Activated B cell treated with CpG ODN at 0.5 μM for 24 hours (primary cell): ENCODE measurements around the gene SHC1. TPM values are rescaled to one million over a fixed set of nuclear protein-coding genes. Genes with fewer than 3 reads are reported as not detected.
"Not testable (repeated sequence)": the region's sequence is repeated elsewhere in the genome, so short reads cannot be mapped to it uniquely, and the experiment has no call there.

Source experiments
- ATAC-seq: fragments of 200-7000 bp; cut with Tn5 transposase; one replicate; pipeline ENCODE4 v1.10.0; 2021; ENCODE audit warnings: low read depth, mild to moderate bottlenecking, moderate library complexity
- CTCF ChIA-PET: fragments of 350-600 bp; sonication (Branson Sonifier 250); formaldehyde crosslinking; loops from one replicate; lab custom pipeline; 2021; ENCODE audit warnings: antibody characterized with exemption; lab: Charles Lee
- POLR2A ChIA-PET: fragments of 350-600 bp; sonication (Branson Sonifier 250); formaldehyde crosslinking; loops from one replicate; lab custom pipeline; 2021; ENCODE audit warnings: antibody characterized with exemption; lab: Charles Lee
- DNase-seq: peaks from one replicate; pipeline ENCODE4 v3.0.0; 2022
- H3K27ac Mint-ChIP-seq: one replicate; pipeline ENCODE4 v1.8.0; 2020; ENCODE audit warnings: mixed read lengths
- H3K27me3 Mint-ChIP-seq: one replicate; pipeline ENCODE4 v1.8.0; 2021; ENCODE audit warnings: mixed read lengths
- H3K36me3 Mint-ChIP-seq: one replicate; pipeline ENCODE4 v1.8.0; 2021; ENCODE audit warnings: low read depth, mixed read lengths
- H3K4me1 Mint-ChIP-seq: one replicate; pipeline ENCODE4 v1.8.0; 2021; ENCODE audit warnings: mixed read lengths
- H3K4me3 Mint-ChIP-seq: one replicate; pipeline ENCODE4 v1.8.0; 2020; ENCODE audit warnings: mild to moderate bottlenecking, mixed read lengths
- H3K9me3 Mint-ChIP-seq: one replicate; pipeline ENCODE4 v1.8.0; 2020; ENCODE audit warnings: mixed read lengths
- intact Hi-C: fragments of 100-400 bp; cut with micrococcal nuclease; formaldehyde crosslinking; loops from one replicate; pipeline ENCODE4 v1.15.1; 2024
- total RNA-seq: library from RNA; stranded (reverse); gene quantifications from 2 replicates; pipeline ENCODE4 v1.2.3, GENCODE V29; 2022
- TF ChIP-seq, protein P1 (sequence below): fragments of 200-600 bp; IDR thresholded peaks from one replicate; pipeline ENCODE4 v1.8.0; 2022; ENCODE audit warnings: antibody characterized with exemption, mild to moderate bottlenecking

The SHC1 gene
- total RNA-seq, 1 donor from 2014 or later = 60.9 TPM

DNA sequence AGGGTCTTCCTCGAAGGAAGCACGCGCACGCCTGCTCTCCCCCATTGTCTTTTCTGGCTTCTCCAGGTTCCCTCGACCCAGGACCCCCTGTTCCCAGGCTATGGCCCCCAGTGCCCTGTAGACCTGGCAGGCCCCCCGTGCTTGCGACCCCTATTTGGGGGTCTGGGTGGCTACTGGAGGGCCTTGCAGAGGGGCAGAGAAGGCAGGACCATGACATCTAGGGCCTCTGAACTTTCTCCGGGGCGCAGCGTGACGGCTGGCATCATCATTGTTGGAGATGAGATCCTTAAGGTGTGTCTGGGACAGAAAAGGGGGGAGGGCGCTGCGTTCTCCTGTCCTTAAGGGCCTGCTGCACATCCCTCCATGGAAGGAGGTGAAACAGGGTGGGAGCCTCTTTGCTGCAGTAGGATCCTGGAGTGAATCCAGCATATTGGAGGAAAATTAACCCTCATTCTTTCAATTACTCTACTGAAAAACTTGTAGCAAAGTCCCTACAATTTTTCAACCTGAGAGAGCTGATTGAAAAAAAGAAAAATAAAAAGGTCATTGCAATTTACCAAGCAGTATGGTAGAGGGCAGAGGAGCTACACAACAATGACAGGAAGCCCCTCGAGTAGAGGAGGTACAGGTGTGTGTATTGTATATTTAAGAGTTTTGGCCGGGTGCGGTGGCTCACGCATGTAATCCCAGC lies 13.4 kb upstream of the SHC1 start:
- no peak overlapping the region for H3K4me3 Mint-ChIP-seq
- peaks cover 9% of the 10 kb centered on the region for H3K4me1 Mint-ChIP-seq
- DNase-seq (no peak), ATAC-seq (no peak)
- no peaks in the 10 kb centered on the region for H3K9me3 Mint-ChIP-seq
- TF ChIP-seq, protein P1, sequence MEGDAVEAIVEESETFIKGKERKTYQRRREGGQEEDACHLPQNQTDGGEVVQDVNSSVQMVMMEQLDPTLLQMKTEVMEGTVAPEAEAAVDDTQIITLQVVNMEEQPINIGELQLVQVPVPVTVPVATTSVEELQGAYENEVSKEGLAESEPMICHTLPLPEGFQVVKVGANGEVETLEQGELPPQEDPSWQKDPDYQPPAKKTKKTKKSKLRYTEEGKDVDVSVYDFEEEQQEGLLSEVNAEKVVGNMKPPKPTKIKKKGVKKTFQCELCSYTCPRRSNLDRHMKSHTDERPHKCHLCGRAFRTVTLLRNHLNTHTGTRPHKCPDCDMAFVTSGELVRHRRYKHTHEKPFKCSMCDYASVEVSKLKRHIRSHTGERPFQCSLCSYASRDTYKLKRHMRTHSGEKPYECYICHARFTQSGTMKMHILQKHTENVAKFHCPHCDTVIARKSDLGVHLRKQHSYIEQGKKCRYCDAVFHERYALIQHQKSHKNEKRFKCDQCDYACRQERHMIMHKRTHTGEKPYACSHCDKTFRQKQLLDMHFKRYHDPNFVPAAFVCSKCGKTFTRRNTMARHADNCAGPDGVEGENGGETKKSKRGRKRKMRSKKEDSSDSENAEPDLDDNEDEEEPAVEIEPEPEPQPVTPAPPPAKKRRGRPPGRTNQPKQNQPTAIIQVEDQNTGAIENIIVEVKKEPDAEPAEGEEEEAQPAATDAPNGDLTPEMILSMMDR = no peak
- ChIA-PET POLR2A (interaction anchor here (0.6 to 2.7 kb wide), 20 partner anchors 8 to 101 kb away, joined by 3 to 36 read pairs (median 6); partner anchors contain the start of genes ADAM15, CKS1B, LENEP and PBXIP1), CTCF (interaction anchor here (0.7 to 3.0 kb wide), 7 partner anchors 9 to 494 kb away, joined by 3 to 26 read pairs (median 5); partner anchors contain the start of gene PYGO2)
- no peak overlapping the region for H3K27ac Mint-ChIP-seq
- no peaks in the 10 kb centered on the region for H3K27me3 Mint-ChIP-seq
- intact Hi-C loops = loop anchor here (1.0 to 2.0 kb wide), 4 partner anchors 10 to 33 kb away; partner anchors contain the start of genes CKS1B and ZBTB7B
- H3K36me3 Mint-ChIP-seq = peaks cover 23% of the 10 kb centered on the region

DNA sequence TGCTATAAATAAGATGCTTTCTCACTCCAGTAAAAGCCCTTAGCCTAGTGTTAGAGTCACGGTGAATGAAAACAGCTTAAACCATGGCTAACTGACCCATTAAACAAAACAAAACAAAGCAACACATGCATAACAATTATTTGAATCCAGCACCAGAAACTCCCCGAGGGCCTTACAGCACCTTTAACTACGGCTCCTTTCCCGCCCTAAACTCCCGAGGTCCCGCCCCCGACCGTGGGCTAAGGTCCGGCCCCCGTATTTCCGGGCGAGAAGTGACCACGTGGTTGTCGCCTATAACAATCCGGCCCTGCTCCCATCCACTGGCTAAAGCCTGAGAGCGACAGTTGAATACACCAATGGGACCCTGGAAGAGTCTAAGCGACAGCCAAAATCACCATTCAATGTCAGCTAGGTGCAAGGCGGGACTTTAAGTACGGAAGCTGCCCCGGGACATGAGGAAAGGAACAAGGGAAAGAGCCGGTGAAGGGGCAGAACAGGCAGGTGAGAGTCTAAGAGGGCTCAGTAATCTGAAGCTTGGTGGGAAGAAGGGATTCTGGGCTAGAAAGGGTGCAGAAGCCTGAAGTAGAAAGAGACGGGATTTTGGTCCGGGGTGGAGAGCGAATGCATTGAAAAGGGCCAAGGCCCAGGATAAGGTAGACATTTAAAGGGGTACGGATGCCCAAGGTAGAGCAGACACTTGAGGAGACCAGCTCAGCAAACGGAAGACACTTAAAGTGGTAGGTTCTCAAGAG lies 12.5 kb upstream of the SHC1 start, which contains the start of gene FLAD1:
Gene FLAD1 (plus strand): TSS at position 448 of the 752 bp plus-strand sequence. CDS start 351 bp downstream, outside the sequence.
- intact Hi-C loops = loop anchor here (1.0 to 2.0 kb wide), 4 partner anchors 9 to 34 kb away; partner anchors contain the start of genes CKS1B and ZBTB7B
- no peak within 1 kb of the TSS for H3K27ac Mint-ChIP-seq
- DNase-seq = peak; percentile 81
- ChIA-PET CTCF (interaction anchor here (0.7 to 3.0 kb wide), 6 partner anchors 9 to 79 kb away, joined by 3 to 26 read pairs (median 4); partner anchors contain the start of genes PMVK and PYGO2), POLR2A (interaction anchor here (0.5 to 2.7 kb wide), 20 partner anchors 9 to 1322 kb away, joined by 3 to 36 read pairs (median 6); partner anchors contain the start of genes ADAM15, CKS1B, LENEP and PBXIP1)
- no peaks in the 10 kb centered on the region for H3K27me3 Mint-ChIP-seq
- H3K36me3 Mint-ChIP-seq = peaks cover 19% of the 10 kb centered on the region
- ATAC-seq = peak; percentile 100
- H3K9me3 Mint-ChIP-seq = no peaks in the 10 kb centered on the region
- H3K4me1 Mint-ChIP-seq = peaks cover 9% of the 10 kb centered on the region
- H3K4me3 Mint-ChIP-seq = no peak within 1 kb of the TSS
- TF ChIP-seq, protein P1 = no peak

DNA sequence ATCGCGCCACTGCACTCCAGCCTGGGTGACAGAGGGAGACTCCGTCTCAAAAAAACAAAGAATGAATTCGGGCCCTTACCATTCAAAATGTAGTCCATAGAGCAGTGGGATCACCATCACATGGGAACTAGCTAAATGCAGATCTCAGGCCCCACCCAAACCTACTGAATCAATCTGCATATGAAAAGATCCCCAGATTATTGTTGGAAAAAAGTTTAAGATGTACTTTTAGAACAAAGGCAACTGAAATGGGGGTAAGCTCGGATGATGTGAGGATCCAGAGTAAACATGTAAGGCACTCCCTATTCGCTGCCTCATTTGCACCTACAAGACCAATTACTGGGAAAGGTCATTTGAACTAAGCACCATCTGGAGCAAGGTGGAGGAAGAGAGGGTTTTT lies 11.8 kb upstream of the SHC1 start:
- TF ChIP-seq, protein P1 = no peak
- peaks cover 16% of the 10 kb centered on the region for H3K36me3 Mint-ChIP-seq
- H3K4me3 Mint-ChIP-seq = no peak overlapping the region
- H3K9me3 Mint-ChIP-seq = no peaks in the 10 kb centered on the region
- no peaks in the 10 kb centered on the region for H3K27me3 Mint-ChIP-seq
- ATAC-seq (no peak), DNase-seq (no peak)
- intact Hi-C loops = loop anchor here (2.0 kb wide), 1 partner anchor 34 kb away; no protein-coding TSS in a partner anchor
- H3K27ac Mint-ChIP-seq = no peak overlapping the region
- ChIA-PET CTCF (interaction anchor here (1.9 to 3.0 kb wide), 3 partner anchors 17 to 79 kb away, joined by 5 to 26 read pairs (median 17); no protein-coding TSS in a partner anchor), POLR2A (interaction anchor here (0.6 to 2.7 kb wide), 9 partner anchors 8 to 571 kb away, joined by 5 to 36 read pairs (median 10); partner anchors contain the start of genes CKS1B, PBXIP1, PMVK and PYGO2)
- peaks cover 16% of the 10 kb centered on the region for H3K4me1 Mint-ChIP-seq

DNA sequence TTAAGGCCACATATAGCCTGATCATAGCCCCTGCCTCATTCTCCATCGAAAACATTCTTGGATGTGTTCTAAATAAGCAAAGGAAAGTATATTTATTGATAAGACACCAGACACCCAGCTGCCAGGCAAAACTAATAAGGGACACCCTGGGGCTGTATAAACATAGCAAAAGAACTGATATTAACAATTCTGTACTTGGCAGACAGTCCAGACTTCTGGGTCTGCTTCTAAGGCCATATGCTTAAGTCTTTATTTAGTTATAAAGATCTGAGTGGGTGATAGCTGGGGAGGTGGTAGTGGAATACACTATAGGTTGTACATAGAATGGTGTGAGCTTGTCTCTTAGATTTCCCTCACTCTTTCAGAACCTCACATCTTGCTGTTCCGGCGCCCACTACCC lies 7.8 kb upstream of the SHC1 start:
- ATAC-seq (no peak), DNase-seq (no peak)
- TF ChIP-seq, protein P1 = no peak
- intact Hi-C loops = loop anchor here (10.0 kb wide), 1 partner anchor 196 kb away; the partner anchor contains the start of genes KRTCAP2 and TRIM46
- CTCF ChIA-PET = no interaction called here
- peaks cover 8% of the 10 kb centered on the region for H3K4me1 Mint-ChIP-seq
- H3K36me3 Mint-ChIP-seq = peaks cover 13% of the 10 kb centered on the region
- POLR2A ChIA-PET = interaction anchor here (1.0 kb wide), 1 partner anchor 39 kb away, joined by 3 read pairs; no protein-coding TSS in a partner anchor
- H3K9me3 Mint-ChIP-seq = no peaks in the 10 kb centered on the region
- peak overlapping the region; percentile 42 for H3K27ac Mint-ChIP-seq
- no peak overlapping the region for H3K4me3 Mint-ChIP-seq
- no peaks in the 10 kb centered on the region for H3K27me3 Mint-ChIP-seq

DNA sequence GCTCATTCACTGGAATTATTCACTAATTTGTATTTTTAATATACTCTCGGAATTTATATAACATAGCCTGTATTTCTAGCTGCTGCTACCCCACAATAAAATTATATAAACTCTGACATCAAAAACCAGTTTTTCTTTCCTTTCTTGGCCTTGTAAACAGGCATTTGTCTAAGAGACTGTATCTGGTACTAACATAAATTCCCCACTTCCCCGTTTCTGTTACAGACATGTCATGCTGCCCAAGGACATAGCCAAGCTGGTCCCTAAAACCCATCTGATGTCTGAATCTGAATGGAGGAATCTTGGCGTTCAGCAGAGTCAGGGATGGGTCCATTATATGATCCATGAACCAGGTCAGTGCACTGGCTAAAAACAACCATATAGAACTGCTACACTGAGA lies 7.2 kb upstream of the SHC1 start:
- H3K4me3 Mint-ChIP-seq, ATAC-seq, DNase-seq, H3K9me3 Mint-ChIP-seq, H3K27me3 Mint-ChIP-seq, CTCF ChIA-PET: not testable (repeated sequence)
- peak overlapping the region; percentile 71 for H3K27ac Mint-ChIP-seq
- H3K4me1 Mint-ChIP-seq = peaks cover 12% of the 10 kb centered on the region
- peaks cover 13% of the 10 kb centered on the region for H3K36me3 Mint-ChIP-seq
- POLR2A ChIA-PET = interaction anchor here (0.5 to 0.6 kb wide), 2 partner anchors 17 to 706 kb away, joined by 5 to 7 read pairs; no protein-coding TSS in a partner anchor
- intact Hi-C loops = loop anchor here (10.0 kb wide), 1 partner anchor 197 kb away; the partner anchor contains the start of genes KRTCAP2 and TRIM46
